ENCODE results near the gene ATP7A.
"Not testable (repeated sequence)": the region's sequence is repeated elsewhere in the genome, so short reads cannot be mapped to it uniquely, and the experiment has no call there.

The ATP7A gene

GRCh38 chrX:78064698-78065601 lies 154.5 kb downstream of the ATP7A start:
- H3K27ac ChIP-seq (ENCODE audit: low read depth, low read length); H3K27me3 ChIP-seq (ENCODE audit: control insufficient read depth, insufficient read depth, low read length); H3K36me3 ChIP-seq (ENCODE audit: control insufficient read depth, insufficient read depth, low read length); H3K9ac ChIP-seq (ENCODE audit: low read length); H3K4me1 ChIP-seq (ENCODE audit: control insufficient read depth, insufficient read depth, low read length); H3K4me3 ChIP-seq (ENCODE audit: low read length): not testable (repeated sequence)

- Histone ChIP-seq H3K27ac (ENCODE audit: low read depth, low read length) (no peak overlapping the region), H3K4me1 (ENCODE audit: control insufficient read depth, insufficient read depth, low read length) (no peaks in the 10 kb centered on the region), H3K4me3 (ENCODE audit: low read length) (no peak overlapping the region), H3K9ac (ENCODE audit: low read length) (no peak overlapping the region), H3K36me3 (ENCODE audit: control insufficient read depth, insufficient read depth, low read length) (no peaks in the 10 kb centered on the region), H3K27me3 (ENCODE audit: control insufficient read depth, insufficient read depth, low read length) (no peaks in the 10 kb centered on the region)
These were observed 155.6 kb downstream of the ATP7A start for GRCh38 chrX:78066110-78066509.

DNA sequence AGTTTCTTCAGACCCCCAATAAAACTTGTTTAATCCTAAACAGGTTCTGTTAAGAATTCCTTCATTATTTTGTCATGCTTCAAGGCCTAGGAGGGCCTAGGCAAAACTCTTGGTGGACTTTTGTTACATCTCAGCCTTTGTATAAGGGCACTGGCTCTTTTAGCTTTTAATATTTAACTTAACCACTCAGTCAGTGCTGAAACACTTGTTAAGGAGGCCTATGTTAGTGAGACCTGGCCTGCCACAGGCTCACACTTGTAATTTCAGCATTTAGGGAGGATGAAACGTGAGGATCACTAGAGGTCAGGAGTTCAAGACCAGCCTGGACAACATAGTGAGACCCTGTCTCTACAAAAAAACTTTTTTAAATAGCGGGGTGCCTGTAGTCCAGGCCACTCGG lies 160.8 kb downstream of the ATP7A start:
- no peaks in the 10 kb centered on the region for H3K4me1 ChIP-seq (ENCODE audit: control insufficient read depth, insufficient read depth, low read length)

GRCh38 chrX:78073147-78074077 lies 162.9 kb downstream of the ATP7A start:
- H3K4me3 ChIP-seq (ENCODE audit: low read length); H3K4me1 ChIP-seq (ENCODE audit: control insufficient read depth, insufficient read depth, low read length); H3K27ac ChIP-seq (ENCODE audit: low read depth, low read length); H3K36me3 ChIP-seq (ENCODE audit: control insufficient read depth, insufficient read depth, low read length); H3K9ac ChIP-seq (ENCODE audit: low read length); H3K27me3 ChIP-seq (ENCODE audit: control insufficient read depth, insufficient read depth, low read length): not testable (repeated sequence)

More for the DNA sequence above, 160.8 kb downstream of the ATP7A start:
- H3K27me3 ChIP-seq (ENCODE audit: control insufficient read depth, insufficient read depth, low read length): no peaks in the 10 kb centered on the region
- no peak overlapping the region for H3K4me3 ChIP-seq (ENCODE audit: low read length)
- no peak overlapping the region for H3K9ac ChIP-seq (ENCODE audit: low read length)
- H3K36me3 ChIP-seq (ENCODE audit: control insufficient read depth, insufficient read depth, low read length): no peaks in the 10 kb centered on the region
- no peak overlapping the region for H3K27ac ChIP-seq (ENCODE audit: low read depth, low read length)

- Histone ChIP-seq H3K4me3 (ENCODE audit: low read length) (no peak overlapping the region), H3K27ac (ENCODE audit: low read depth, low read length) (no peak overlapping the region), H3K36me3 (ENCODE audit: control insufficient read depth, insufficient read depth, low read length) (no peaks in the 10 kb centered on the region), H3K27me3 (ENCODE audit: control insufficient read depth, insufficient read depth, low read length) (no peaks in the 10 kb centered on the region), H3K4me1 (ENCODE audit: control insufficient read depth, insufficient read depth, low read length) (no peaks in the 10 kb centered on the region), H3K9ac (ENCODE audit: low read length) (no peak overlapping the region)
These were observed 163.6 kb downstream of the ATP7A start for GRCh38 chrX:78074088-78074487.

DNA sequence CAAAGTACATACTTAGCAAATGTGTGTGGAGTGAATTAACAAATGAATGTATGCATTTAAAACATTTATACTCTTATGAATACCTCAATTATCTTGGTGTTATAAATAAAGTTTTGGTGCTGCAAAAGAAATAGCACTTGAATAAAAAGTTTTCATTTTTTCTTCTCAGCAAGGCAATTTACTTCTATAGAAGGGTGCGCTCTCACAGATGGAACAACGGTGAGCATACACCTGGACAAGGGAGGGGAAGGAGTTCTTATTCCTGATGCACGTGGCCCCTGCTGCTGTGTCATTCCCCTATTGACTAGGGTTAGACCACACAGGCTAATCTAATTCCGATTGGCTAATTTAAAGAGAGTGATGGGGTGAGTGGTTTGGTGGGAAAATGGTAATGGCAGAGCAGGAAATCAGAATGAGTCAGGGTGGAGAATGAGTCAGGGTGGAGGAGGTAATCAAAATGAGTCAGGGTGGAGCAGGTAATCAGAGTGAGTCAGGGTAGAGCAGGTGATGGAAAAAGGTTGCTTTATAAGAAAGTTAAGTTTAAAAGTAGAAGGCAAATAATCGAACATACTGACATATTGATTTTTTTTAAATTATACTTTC lies 165.4 kb downstream of the ATP7A start:
- Histone ChIP-seq H3K36me3 (ENCODE audit: control insufficient read depth, insufficient read depth, low read length) (no peaks in the 10 kb centered on the region), H3K9ac (ENCODE audit: low read length) (no peak overlapping the region), H3K4me1 (ENCODE audit: control insufficient read depth, insufficient read depth, low read length) (no peaks in the 10 kb centered on the region), H3K27ac (ENCODE audit: low read depth, low read length) (no peak overlapping the region), H3K27me3 (ENCODE audit: control insufficient read depth, insufficient read depth, low read length) (no peaks in the 10 kb centered on the region), H3K4me3 (ENCODE audit: low read length) (no peak overlapping the region)

DNA sequence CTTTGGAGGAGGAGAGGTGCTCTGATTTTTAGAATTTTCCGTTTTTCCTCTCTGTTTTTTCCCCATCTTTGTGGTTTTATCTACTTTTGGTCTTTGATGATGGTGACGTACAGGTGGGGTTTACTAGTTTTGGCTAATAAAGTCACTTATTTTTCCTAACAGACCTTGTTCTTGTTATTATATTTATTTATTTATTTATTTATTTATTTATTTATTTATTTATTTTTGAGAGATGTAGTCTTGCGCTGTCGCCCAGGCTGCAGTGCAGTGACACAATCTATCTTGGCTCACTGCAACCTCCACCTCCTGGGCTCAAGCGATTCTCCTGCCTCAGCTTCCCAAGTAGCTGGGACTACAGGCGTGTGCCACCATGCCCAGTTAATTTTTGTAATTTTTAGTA lies 170.9 kb downstream of the ATP7A start:
- H3K27me3 ChIP-seq (ENCODE audit: control insufficient read depth, insufficient read depth, low read length); H3K36me3 ChIP-seq (ENCODE audit: control insufficient read depth, insufficient read depth, low read length); H3K4me3 ChIP-seq (ENCODE audit: low read length); H3K27ac ChIP-seq (ENCODE audit: low read depth, low read length); H3K4me1 ChIP-seq (ENCODE audit: control insufficient read depth, insufficient read depth, low read length); H3K9ac ChIP-seq (ENCODE audit: low read length): not testable (repeated sequence)

DNA sequence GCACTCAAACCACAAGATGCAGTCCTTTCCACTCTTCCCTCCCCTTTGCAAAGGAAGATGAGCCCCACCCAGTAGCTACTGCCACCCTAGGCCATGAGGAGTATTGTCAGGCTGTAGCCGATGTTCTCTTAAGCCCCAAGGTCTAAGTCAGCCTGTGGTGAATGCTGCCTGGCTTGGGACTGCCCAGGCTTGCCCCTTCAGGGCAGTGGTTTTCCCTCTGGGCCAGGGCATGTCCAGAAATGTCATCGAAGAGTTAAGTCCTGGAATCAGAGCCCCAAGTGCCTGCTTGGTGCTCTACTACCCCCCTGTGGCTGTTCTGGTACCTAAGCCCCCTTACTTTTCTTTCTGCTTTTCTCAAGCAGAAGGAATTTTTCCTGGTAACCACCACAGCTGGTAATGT lies 181.8 kb downstream of the ATP7A start:
- no peaks in the 10 kb centered on the region for H3K4me1 ChIP-seq (ENCODE audit: control insufficient read depth, insufficient read depth, low read length)

GRCh38 chrX:78098108-78098507 lies 187.6 kb downstream of the ATP7A start:
- H3K4me3 ChIP-seq (ENCODE audit: low read length): no peak overlapping the region
- H3K4me1 ChIP-seq (ENCODE audit: control insufficient read depth, insufficient read depth, low read length): no peaks in the 10 kb centered on the region
- H3K9ac ChIP-seq (ENCODE audit: low read length): no peak overlapping the region
- H3K36me3 ChIP-seq (ENCODE audit: control insufficient read depth, insufficient read depth, low read length): no peaks in the 10 kb centered on the region
- no peak overlapping the region for H3K27ac ChIP-seq (ENCODE audit: low read depth, low read length)
- no peaks in the 10 kb centered on the region for H3K27me3 ChIP-seq (ENCODE audit: control insufficient read depth, insufficient read depth, low read length)

More for the DNA sequence above, 181.8 kb downstream of the ATP7A start:
- H3K9ac ChIP-seq (ENCODE audit: low read length): no peak overlapping the region
- H3K27ac ChIP-seq (ENCODE audit: low read depth, low read length): no peak overlapping the region
- no peaks in the 10 kb centered on the region for H3K36me3 ChIP-seq (ENCODE audit: control insufficient read depth, insufficient read depth, low read length)
- no peaks in the 10 kb centered on the region for H3K27me3 ChIP-seq (ENCODE audit: control insufficient read depth, insufficient read depth, low read length)
- no peak overlapping the region for H3K4me3 ChIP-seq (ENCODE audit: low read length)
